Keratinocyte (primary cell): ENCODE data around the gene HELQ.

ENCODE experiments used
- EZH2 ChIP-seq: IDR thresholded peaks from one replicate; pipeline ENCODE4 v1.6.1; 2012; ENCODE audit warnings: inconsistent platforms, mild to moderate bottlenecking, low read length, moderate library complexity
- TF ChIP-seq, protein P1 (sequence below), 3 experiments: IDR thresholded peaks in 1 of 3; conservative IDR thresholded peaks in 1 of 3; optimal IDR thresholded peaks in 1 of 3; 2 replicates in 2 of 3; 3 replicates in 1 of 3; pipeline versions ENCODE3 to v1.5.1; 2011; ENCODE audit warnings: low read length in 3 of 3, mild to moderate bottlenecking in 3 of 3, moderate library complexity in 2 of 3, control low read depth in 1 of 3, inconsistent platforms in 1 of 3; ENCODE audit not compliant: insufficient read depth in 2 of 3; ENCODE audit errors: extremely low read depth in 1 of 3

- TF ChIP-seq, protein P1, sequence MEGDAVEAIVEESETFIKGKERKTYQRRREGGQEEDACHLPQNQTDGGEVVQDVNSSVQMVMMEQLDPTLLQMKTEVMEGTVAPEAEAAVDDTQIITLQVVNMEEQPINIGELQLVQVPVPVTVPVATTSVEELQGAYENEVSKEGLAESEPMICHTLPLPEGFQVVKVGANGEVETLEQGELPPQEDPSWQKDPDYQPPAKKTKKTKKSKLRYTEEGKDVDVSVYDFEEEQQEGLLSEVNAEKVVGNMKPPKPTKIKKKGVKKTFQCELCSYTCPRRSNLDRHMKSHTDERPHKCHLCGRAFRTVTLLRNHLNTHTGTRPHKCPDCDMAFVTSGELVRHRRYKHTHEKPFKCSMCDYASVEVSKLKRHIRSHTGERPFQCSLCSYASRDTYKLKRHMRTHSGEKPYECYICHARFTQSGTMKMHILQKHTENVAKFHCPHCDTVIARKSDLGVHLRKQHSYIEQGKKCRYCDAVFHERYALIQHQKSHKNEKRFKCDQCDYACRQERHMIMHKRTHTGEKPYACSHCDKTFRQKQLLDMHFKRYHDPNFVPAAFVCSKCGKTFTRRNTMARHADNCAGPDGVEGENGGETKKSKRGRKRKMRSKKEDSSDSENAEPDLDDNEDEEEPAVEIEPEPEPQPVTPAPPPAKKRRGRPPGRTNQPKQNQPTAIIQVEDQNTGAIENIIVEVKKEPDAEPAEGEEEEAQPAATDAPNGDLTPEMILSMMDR (optimal IDR thresholded peaks at IDR 0.05 in 1 of 3, IDR thresholded peaks at IDR 0.05 in 1 of 3, conservative IDR thresholded peaks at IDR 0.05 in 1 of 3; ENCODE audit: extremely low read depth in 1 of 3, insufficient read depth in 2 of 3, low read length in 3 of 3) = no peak
- TF ChIP-seq EZH2 = no peak
Observed at GRCh38 chr4:83484500-83485461, 29.2 kb upstream of the HELQ start, which contains the start of gene ABRAXAS1.
